Islet of Langerhans (tissue), 1 donor: ENCODE data around the gene TCFL5.

Experiments used
- FAIRE-seq: peaks from one replicate; lab custom pipeline; 2011; peaks lifted over from hg19 to GRCh38; lab: Jason Lieb, UNC

Gene TCFL5

GRCh38 chr20:62809530-62810428 lies 51.8 kb downstream of the TCFL5 start:
- FAIRE-seq: no peak

DNA sequence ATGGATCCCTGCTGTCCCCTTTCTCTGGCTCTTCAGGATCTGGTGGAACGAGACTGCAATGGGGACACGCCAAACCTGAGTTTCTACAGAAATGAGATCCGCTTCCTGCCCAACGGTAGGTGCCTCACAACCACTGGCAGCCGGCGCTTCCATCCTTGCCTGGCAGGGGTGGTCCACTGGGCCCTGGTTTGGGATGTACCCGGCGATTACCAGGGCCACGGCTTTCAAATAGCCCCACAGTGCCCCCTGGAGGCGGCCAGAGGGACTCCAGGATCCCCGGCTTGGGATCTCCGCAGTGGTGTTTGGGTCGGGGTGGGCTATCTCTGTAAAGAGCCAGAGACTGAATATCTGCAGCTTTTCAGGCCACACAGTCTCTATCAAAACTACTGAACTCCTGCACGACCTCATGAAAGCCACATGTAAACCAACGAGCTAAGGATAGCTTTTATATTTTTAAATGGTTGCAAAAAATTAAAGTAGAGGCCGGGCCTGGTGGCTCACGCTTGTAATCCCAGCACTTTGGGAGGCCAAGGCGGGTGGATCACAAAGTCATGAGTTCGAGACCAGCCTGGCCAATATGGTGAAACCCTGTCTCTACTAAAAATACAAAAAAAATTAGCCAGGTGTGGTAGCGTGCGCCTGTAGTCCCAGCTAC lies 53.3 kb downstream of the TCFL5 start:
- FAIRE-seq: no peak

GRCh38 chr20:62807444-62808210 lies 54.0 kb downstream of the TCFL5 start:
- FAIRE-seq: no peak

DNA sequence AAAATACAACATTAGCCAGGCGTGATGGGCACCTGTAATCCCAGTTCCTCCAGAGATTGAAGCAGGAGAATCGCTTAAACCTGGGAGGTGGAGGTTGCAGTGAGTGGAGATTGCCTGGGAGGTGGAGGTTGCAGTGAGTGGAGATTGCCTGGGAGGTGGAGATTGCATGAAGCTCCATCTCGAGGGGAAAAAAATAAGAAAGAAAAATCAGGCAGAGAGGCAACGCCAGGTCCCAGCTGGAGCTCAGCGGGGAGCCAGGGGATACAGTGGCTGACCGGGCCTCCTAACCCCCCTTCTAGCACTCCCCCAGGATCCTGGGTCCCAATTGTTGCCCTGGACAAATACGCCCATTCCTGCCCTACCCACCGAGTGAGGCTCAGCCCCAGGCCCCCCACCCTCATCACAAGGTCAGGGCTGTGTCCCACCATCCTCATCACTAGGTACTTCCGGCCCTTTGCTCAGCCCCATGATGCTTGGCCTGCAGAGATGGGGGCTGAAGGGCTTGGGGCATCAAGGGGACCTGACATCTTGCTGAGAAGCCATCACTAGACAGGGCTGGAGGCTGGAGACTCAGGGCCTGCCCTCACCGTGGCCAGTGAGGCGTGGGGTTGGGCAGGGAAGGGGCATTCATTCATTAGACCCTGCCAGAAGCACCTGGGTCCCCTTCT lies 55.1 kb downstream of the TCFL5 start:
- FAIRE-seq: no peak

- no peak for FAIRE-seq
These were observed 55.8 kb downstream of the TCFL5 start for GRCh38 chr20:62805711-62806382.

DNA sequence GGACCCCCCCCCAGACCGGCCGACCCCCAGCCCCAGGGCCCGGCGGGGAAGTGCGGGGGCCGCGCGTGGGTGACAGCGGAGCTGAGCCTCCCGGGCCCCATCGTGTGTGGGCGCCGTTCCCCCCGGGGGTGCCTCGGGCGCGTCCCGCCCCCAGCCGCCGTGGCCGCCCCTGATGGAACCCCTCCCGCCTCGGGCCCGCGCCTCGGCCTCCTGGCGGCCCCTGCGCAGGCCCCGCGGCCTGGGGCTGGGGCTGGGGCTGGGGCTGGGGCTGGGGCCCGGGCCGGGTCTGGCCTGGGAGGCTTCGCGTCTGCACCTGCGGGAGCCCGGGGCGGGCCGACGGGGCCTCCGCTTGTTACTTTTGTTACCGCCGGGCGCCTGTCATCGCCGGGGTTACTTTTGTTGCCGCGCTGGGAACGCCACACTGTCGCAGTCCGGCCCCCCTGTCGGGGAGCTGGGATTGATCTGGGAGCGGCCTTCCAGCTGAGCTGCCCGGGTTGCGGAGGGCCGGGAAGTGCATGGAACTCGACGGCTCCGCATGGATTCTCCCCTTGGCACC lies 56.4 kb downstream of the TCFL5 start:
- FAIRE-seq: no peak

- FAIRE-seq: no peak
These were observed 56.9 kb downstream of the TCFL5 start, which contains the start of gene OGFR for GRCh38 chr20:62804627-62805154. Gene OGFR, plus strand, starts transcription at chr20:62804835. Its CDS starts 25 bp downstream, at chr20:62804860.

- no peak for FAIRE-seq
These were observed 57.5 kb downstream of the TCFL5 start for GRCh38 chr20:62804021-62804626.

GRCh38 chr20:62802026-62802712 lies 59.5 kb downstream of the TCFL5 start:
- FAIRE-seq: no peak

- FAIRE-seq: no peak
These were observed 60.2 kb downstream of the TCFL5 start for GRCh38 chr20:62801284-62802010.

DNA sequence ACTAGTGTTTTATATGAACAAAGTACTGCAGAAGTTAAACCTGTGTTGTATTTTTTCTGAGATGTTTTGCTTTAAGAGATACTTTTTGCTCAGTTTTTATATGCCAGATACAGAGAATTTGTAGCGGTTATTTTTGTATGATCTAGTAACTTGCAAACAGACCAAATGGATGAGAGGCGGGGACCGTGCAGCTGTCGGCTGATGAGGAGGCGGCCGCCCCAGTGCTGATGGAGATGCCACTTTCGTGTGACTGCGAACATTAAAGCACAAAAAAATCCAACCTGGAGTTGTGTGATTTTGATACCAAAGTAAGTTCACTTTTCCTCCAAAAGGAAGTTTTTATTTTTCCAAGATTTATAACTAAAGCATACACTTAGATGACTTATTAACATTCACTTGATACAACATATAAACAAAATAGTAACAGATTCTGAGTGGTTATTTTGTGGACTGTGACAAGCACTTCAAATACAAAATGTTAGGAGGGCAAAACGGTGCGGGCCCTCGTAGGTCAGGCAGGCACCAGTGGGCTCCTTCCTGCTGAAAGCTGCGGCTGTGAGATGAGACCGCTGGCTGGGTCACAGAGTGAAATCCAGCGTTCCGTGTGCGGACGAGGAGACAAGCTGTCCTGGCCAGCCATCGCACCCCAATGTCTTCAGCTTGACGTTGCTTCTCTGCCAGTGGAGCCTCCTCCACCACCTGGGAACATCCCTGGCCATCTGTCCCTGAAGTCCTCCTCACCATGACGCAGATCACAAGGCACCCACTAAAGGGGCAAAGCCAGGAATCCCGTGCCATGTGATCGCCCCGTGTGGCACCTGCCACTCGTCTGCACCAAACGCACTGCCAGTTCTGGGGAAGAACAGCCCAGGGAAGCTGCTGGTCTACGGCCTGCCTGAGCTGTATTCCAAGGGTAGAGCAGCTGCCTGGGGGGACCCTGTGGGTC lies 61.0 kb downstream of the TCFL5 start:
- FAIRE-seq: no peak

DNA sequence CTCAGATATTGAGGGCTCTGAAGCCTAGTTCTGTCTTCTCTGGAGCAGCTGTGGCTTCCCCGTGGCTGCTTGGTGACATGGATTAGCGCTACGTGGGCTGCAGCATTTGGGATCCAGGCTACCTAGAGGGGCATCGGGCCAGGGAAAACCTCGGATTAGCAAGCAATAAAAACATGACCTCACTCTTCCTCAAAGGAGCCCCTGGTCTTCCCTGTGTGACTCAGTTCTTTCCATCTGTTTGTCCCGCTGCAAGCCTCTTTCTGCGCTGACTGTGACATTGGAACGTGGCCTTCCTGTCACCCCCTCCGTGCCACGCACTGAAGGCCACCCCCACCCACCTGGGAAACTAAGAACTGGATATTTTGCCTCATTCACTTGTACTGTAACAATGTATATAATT lies 61.7 kb downstream of the TCFL5 start:
- no peak for FAIRE-seq

DNA sequence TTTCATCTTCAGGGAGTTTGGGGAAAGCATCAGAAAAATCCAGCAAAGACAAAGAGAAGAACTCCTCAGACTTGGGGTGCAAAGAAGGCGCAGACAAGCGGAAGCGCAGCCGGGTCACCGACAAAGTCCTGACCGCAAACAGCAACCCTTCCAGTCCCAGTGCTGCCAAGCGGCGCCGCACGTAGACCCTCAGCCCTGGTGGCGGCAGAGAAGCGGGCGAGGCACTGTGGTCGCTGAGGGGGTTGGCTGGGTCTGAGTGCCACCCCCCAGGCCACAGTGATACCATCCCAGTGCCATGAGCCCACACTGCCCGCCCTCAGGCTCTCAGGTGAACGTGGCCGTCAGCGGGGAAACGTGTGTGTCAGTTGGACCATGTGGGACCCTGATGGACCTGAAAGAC lies 62.2 kb downstream of the TCFL5 start:
- FAIRE-seq: no peak

DNA sequence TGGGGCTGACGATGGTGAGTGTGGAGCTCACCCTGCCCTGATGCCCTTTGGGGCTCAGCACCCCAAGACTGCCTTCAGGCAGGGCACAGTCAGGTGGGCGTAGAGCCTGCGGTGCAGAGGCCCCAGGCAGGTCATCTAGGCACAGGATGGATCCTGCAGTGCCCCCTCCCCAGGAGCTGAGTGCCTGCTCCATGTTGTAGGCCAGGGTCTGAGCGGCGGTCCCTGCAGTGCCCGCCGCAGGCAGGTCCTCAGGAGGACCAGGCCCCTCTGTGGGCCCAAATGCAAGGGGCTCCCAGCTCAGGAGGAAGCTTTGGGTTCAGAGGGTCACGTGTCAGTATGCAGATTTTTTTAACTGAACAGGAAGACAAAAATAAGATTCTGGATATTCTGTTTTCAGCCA lies 62.6 kb downstream of the TCFL5 start:
- no peak for FAIRE-seq

- no peak for FAIRE-seq
These were observed 63.7 kb downstream of the TCFL5 start for GRCh38 chr20:62797671-62798532.

GRCh38 chr20:62796699-62797491 lies 64.7 kb downstream of the TCFL5 start:
- FAIRE-seq: no peak
